Heart left ventricle (tissue), 16 donors: ENCODE results near the gene FLRT1. TPM values are rescaled to one million over a fixed set of nuclear protein-coding genes. Genes with fewer than 3 reads are reported as not detected.
A peak's percentile ranks its signal among the peaks of the same experiment; 100 is the strongest.

Experiments
- ATAC-seq, 4 donors: fragments of 200-7000 bp; cut with Tn5 transposase; one replicate each; pipeline ENCODE4 v1.9.1; 2020 to 2022; ENCODE audit warnings: moderate library complexity in 4 of 4, mild to moderate bottlenecking in 3 of 4, moderate number of reproducible peaks in 1 of 4
- DNase-seq, 5 donors: peaks; one replicate each; pipeline ENCODE4 v3.0.0-alpha.2; 2020
- H3K27ac ChIP-seq, 12 donors: fragments of 200-600 bp; sonication (generic) in 4 of 12; one replicate each; pipeline versions ENCODE4 v1.5.0 to v1.8.0; 2016 to 2022; ENCODE audit warnings: mild to moderate bottlenecking in 2 of 12
- H3K27me3 ChIP-seq, 9 donors: fragments of 200-600 bp; sonication (generic) in 2 of 9; one replicate each; pipeline versions ENCODE4 v1.5.1 to v1.8.0; 2016 to 2022; ENCODE audit warnings: mild to moderate bottlenecking in 3 of 9
- H3K36me3 ChIP-seq, 9 donors: fragments of 200-600 bp; sonication (generic) in 2 of 9; one replicate each; pipeline versions ENCODE4 v1.5.0 to v1.8.0; 2018 to 2022; ENCODE audit warnings: mild to moderate bottlenecking in 2 of 9
- H3K4me1 ChIP-seq, 12 donors: fragments of 200-600 bp; sonication (generic) in 4 of 12; one replicate each; pipeline versions ENCODE4 v1.5.0 to v1.8.0; 2016 to 2022; ENCODE audit warnings: mild to moderate bottlenecking in 3 of 12
- H3K4me3 ChIP-seq, 12 donors: fragments of 200-600 bp; sonication (generic) in 4 of 12; one replicate each; pipeline versions ENCODE4 v1.5.0 to v1.8.0; 2017 to 2022; ENCODE audit warnings: mild to moderate bottlenecking in 9 of 12, moderate library complexity in 4 of 12
- H3K9me3 ChIP-seq, 12 donors: fragments of 200-600 bp; sonication (generic) in 4 of 12; one replicate each; pipeline versions ENCODE4 v1.5.0 to v1.8.0; 2016 to 2022; ENCODE audit warnings: mild to moderate bottlenecking in 1 of 12
- CTCF ChIP-seq, 12 donors: fragments of 200-600 bp; sonication (generic) in 4 of 12; IDR thresholded peaks; one replicate each; pipeline versions ENCODE4 v1.5.0 to v1.8.0; 2018 to 2022; ENCODE audit warnings: antibody characterized with exemption in 12 of 12, mild to moderate bottlenecking in 5 of 12
- POLR2A ChIP-seq, 2 donors: fragments of 450-650 bp; IDR thresholded peaks; one replicate each; pipeline ENCODE4 v1.6.1; 2017; ENCODE audit warnings: antibody characterized with exemption in 2 of 2, mild to moderate bottlenecking in 2 of 2, moderate library complexity in 2 of 2
- WGBS, 4 donors: extraction: QIAGEN DNeasy Blood & Tissue Kit in 2 of 4; methylation state at CpG; one replicate each; pipeline versions ENCODE4 v1.1.5 to v1.1.7; 2013 to 2018; 5-methylcytosine and 5-hydroxymethylcytosine counted together
- intact Hi-C, 10 donors: fragments of 100-400 bp; cut with DNase I; formaldehyde crosslinking; loops; one replicate each; pipeline versions ENCODE4 v1.11.1 to v1.14.2; 2022
- polyA plus RNA-seq, 2 donors: library from polyadenylated mRNA; stranded (reverse); fragments of 200-250 nt; gene quantifications; one replicate each; pipeline ENCODE4 v1.2.3, GENCODE V29; 2013
- total RNA-seq, 9 donors: library from RNA; depleted of rRNA in 2 of 9; stranded (reverse); fragments of >200 nt in 2 of 9; fragmentation: NEBNext Ultra II Directional in 3 of 9; extraction: Animal tissue kit (Norgen Biotek cat#: 25700) in 3 of 9; gene quantifications; one replicate each; pipeline versions ENCODE4 v1.1.0 to v1.2.4, GENCODE V29; 2016 to 2023
- donor health status: ischemic (EF 13 %, LVEDD 7.1; RV severe dilation, severe dysfunction).
- donor health status: healthy with polysubstance abuse.
- donor health status: DM: no; HTN: yes; CAD: no.
- donor health status: DM: no; HTN: no; CAD: no.
- donor health status: ischemic (EF 25% LVEDD 6.9; RV normal size, moderate dysfunction).
- donor health status: ischemic (EF 25% LVEDD 5.7; RV mildly dilated, moderate dysfunction).
- donor health status: healthy.
- donor health status: DM: yes; HTN: yes; CAD: no.
- donor health status: ischemic (EF 35%, LVEDD 5.7; RV mildly dilated, moderate dysfunction).
- donor health status: nonischemic (EF 11% LVEDD 7.7; RV severe dilation, severe dysfunction).
- donor health status: DM: yes; HTN: yes; CAD: no.
- donor health status: PGD.
- donor health status: ischemic (EF 29% LVEDD 5.4; RV normal size, mild dysfunction).
- donor health status: nonischemic (EF 23%, LVEDD 6.1; RV moderate dilation, normal function).

FLRT1 gene
- total and polyA plus RNA-seq, 11 donors: 0.20 to 1.4 (median 0.37) TPM

- intact Hi-C loops: no loop called here
- no peak for TF ChIP-seq CTCF (IDR thresholded peaks at IDR 0.05)
- no peak for TF ChIP-seq POLR2A (IDR thresholded peaks at IDR 0.05)
- Histone ChIP-seq H3K9me3 (no peaks in the 10 kb centered on the region), H3K4me1 (peaks cover 0 to 8% (median 0%) of the 10 kb centered on the region in 12 donors), H3K27me3 (no peaks in the 10 kb centered on the region), H3K36me3 (no peaks in the 10 kb centered on the region), H3K4me3 (no peak overlapping the region), H3K27ac (no peak overlapping the region)
- WGBS, 4 donors: 80 to 87% (median 83%) methylated on average over 16 to 19 of the region's 19 CpGs
- ATAC-seq (peak in 3 of 4 donors; percentile 11 to 46 (median 15)), DNase-seq (no peak)
Measured at GRCh38 chr11:64048042-64048854, 12.5 kb downstream of the FLRT1 start.

GRCh38 chr11:64049509-64049908 lies 13.8 kb downstream of the FLRT1 start:
- Histone ChIP-seq H3K27me3 (no peaks in the 10 kb centered on the region), H3K4me1 (peaks cover 0 to 11% (median 0%) of the 10 kb centered on the region in 12 donors), H3K36me3 (no peaks in the 10 kb centered on the region), H3K27ac (no peak overlapping the region), H3K9me3 (no peaks in the 10 kb centered on the region), H3K4me3 (no peak overlapping the region)
- TF ChIP-seq POLR2A (IDR thresholded peaks at IDR 0.05): no peak
- no peak for TF ChIP-seq CTCF (IDR thresholded peaks at IDR 0.05)
- 95 to 98% (median 97%) methylated on average over 5 to 8 of the region's 8 CpGs for WGBS, 4 donors
- intact Hi-C loops: no loop called here
- no peak for DNase-seq
- no peak for ATAC-seq

GRCh38 chr11:64051297-64051696 lies 15.6 kb downstream of the FLRT1 start:
- Histone ChIP-seq H3K4me3 (no peak overlapping the region), H3K9me3 (no peaks in the 10 kb centered on the region), H3K4me1 (peaks cover 0 to 29% (median 5%) of the 10 kb centered on the region in 12 donors), H3K27ac (no peak overlapping the region), H3K27me3 (no peaks in the 10 kb centered on the region), H3K36me3 (no peaks in the 10 kb centered on the region)
- intact Hi-C loops: loop anchor here in 1 of 10 donors (10.0 kb wide), 1 partner anchor 74 kb away; no protein-coding TSS in a partner anchor
- no peak for TF ChIP-seq POLR2A (IDR thresholded peaks at IDR 0.05)
- no peak for TF ChIP-seq CTCF (IDR thresholded peaks at IDR 0.05)
- DNase-seq (no peak), ATAC-seq (no peak)
- WGBS, 4 donors: 92 to 100% (median 97%) methylated on average over 2 to 19 of the region's 19 CpGs

GRCh38 chr11:64052436-64052835 lies 16.7 kb downstream of the FLRT1 start:
- Histone ChIP-seq H3K36me3 (no peaks in the 10 kb centered on the region), H3K4me3 (no peak overlapping the region), H3K27ac (no peak overlapping the region), H3K4me1 (peaks cover 0 to 40% (median 10%) of the 10 kb centered on the region in 12 donors), H3K27me3 (no peaks in the 10 kb centered on the region), H3K9me3 (no peaks in the 10 kb centered on the region)
- DNase-seq (no peak), ATAC-seq (no peak)
- no peak for TF ChIP-seq CTCF (IDR thresholded peaks at IDR 0.05)
- no peak for TF ChIP-seq POLR2A (IDR thresholded peaks at IDR 0.05)
- 88 to 96% (median 95%) methylated on average over 2 of the region's 2 CpGs for WGBS, 4 donors
- intact Hi-C loops: loop anchor here in 1 of 10 donors (10.0 kb wide), 1 partner anchor 72 kb away; no protein-coding TSS in a partner anchor
